Measurements from ENCODE around the gene OR6C68. TPM values are rescaled to one million over a fixed set of nuclear protein-coding genes. Genes with fewer than 3 reads are reported as not detected.
"Not testable (repeated sequence)": the region's sequence is repeated elsewhere in the genome, so short reads cannot be mapped to it uniquely, and the experiment has no call there.

OR6C68 gene
- total and polyA plus RNA-seq, 2 experiments from 2014 or later = not detected

- Histone ChIP-seq H3K36me3 (replicated peaks; ENCODE audit: insufficient read depth, low read depth) (no peaks in the 10 kb centered on the region), H3K4me1 (ENCODE audit: insufficient read depth) (no peaks in the 10 kb centered on the region), H3K79me2 (no peaks in the 10 kb centered on the region), H3K9me2 (replicated peaks; ENCODE audit: insufficient read depth) (no peaks in the 10 kb centered on the region), H3K4me3 (no peak overlapping the region), H2AFZ (no peak overlapping the region), H3K9me3 (ENCODE audit: low read depth) (no peaks in the 10 kb centered on the region), H3K27ac (no peak overlapping the region), H3K4me2 (no peak overlapping the region), H3K27me3 (no peaks in the 10 kb centered on the region), H4K20me1 (ENCODE audit: insufficient read depth, poor library complexity, severe bottlenecking) (no peaks in the 10 kb centered on the region)
- DNase-seq (ENCODE audit: low spot score) = peak; percentile 12
- WGBS (ENCODE audit: low lambda C conversion rate, missing lambda C conversion rate) = 86% methylated on average over 5 of the region's 5 CpGs
- TF ChIP-seq EZH2 (IDR thresholded peaks at IDR 0.05; ENCODE audit: borderline replicate concordance) (no peak), CTCF (IDR thresholded peaks at IDR 0.05; ENCODE audit: poor library complexity) (peak; percentile 40), EZH2phosphoT487 (IDR thresholded peaks at IDR 0.05; ENCODE audit: low read depth, severe bottlenecking, unreplicated experiment) (no peak)
These were observed 45.9 kb upstream of the OR6C68 start for GRCh38 chr12:55446326-55446725.

- H3K9me2 ChIP-seq (replicated peaks; ENCODE audit: insufficient read depth) = no peaks in the 10 kb centered on the region
- H3K27me3 ChIP-seq = no peaks in the 10 kb centered on the region
- H2AFZ ChIP-seq = no peak overlapping the region
- H3K4me3 ChIP-seq = no peak overlapping the region
- no peak for DNase-seq (ENCODE audit: low spot score)
- no peaks in the 10 kb centered on the region for H3K79me2 ChIP-seq
- H3K4me1 ChIP-seq (ENCODE audit: insufficient read depth) = no peaks in the 10 kb centered on the region
- no peaks in the 10 kb centered on the region for H3K36me3 ChIP-seq (replicated peaks; ENCODE audit: insufficient read depth, low read depth)
- no peak overlapping the region for H3K27ac ChIP-seq
- no peaks in the 10 kb centered on the region for H4K20me1 ChIP-seq (ENCODE audit: insufficient read depth, poor library complexity, severe bottlenecking)
- H3K4me2 ChIP-seq = no peak overlapping the region
- TF ChIP-seq EZH2phosphoT487 (IDR thresholded peaks at IDR 0.05; ENCODE audit: low read depth, severe bottlenecking, unreplicated experiment) (no peak), EZH2 (IDR thresholded peaks at IDR 0.05; ENCODE audit: borderline replicate concordance) (no peak), CTCF (IDR thresholded peaks at IDR 0.05; ENCODE audit: poor library complexity) (no peak)
- no peaks in the 10 kb centered on the region for H3K9me3 ChIP-seq (ENCODE audit: low read depth)
These were observed 43.4 kb upstream of the OR6C68 start for GRCh38 chr12:55448825-55449224.

GRCh38 chr12:55464926-55465325, 27.3 kb upstream of the OR6C68 start:
- H3K9me2 ChIP-seq (replicated peaks; ENCODE audit: insufficient read depth); H2AFZ ChIP-seq; H3K4me3 ChIP-seq; H3K79me2 ChIP-seq; H3K27ac ChIP-seq; H3K4me1 ChIP-seq (ENCODE audit: insufficient read depth); H3K36me3 ChIP-seq (replicated peaks; ENCODE audit: insufficient read depth, low read depth); H3K27me3 ChIP-seq; H4K20me1 ChIP-seq (ENCODE audit: insufficient read depth, poor library complexity, severe bottlenecking); H3K4me2 ChIP-seq; DNase-seq (ENCODE audit: low spot score); H3K9me3 ChIP-seq (ENCODE audit: low read depth): not testable (repeated sequence)
- 92% methylated on average over 1 of the region's 1 CpG for WGBS (ENCODE audit: low lambda C conversion rate, missing lambda C conversion rate)

GRCh38 chr12:55467836-55468235, 24.3 kb upstream of the OR6C68 start:
- no peak overlapping the region for H3K4me3 ChIP-seq
- H3K79me2 ChIP-seq = no peaks in the 10 kb centered on the region
- H3K36me3 ChIP-seq (replicated peaks; ENCODE audit: insufficient read depth, low read depth) = no peaks in the 10 kb centered on the region
- H3K4me1 ChIP-seq (ENCODE audit: insufficient read depth) = no peaks in the 10 kb centered on the region
- no peaks in the 10 kb centered on the region for H3K9me2 ChIP-seq (replicated peaks; ENCODE audit: insufficient read depth)
- no peak for TF ChIP-seq EZH2 (IDR thresholded peaks at IDR 0.05; ENCODE audit: borderline replicate concordance)
- no peak for TF ChIP-seq EZH2phosphoT487 (IDR thresholded peaks at IDR 0.05; ENCODE audit: low read depth, severe bottlenecking, unreplicated experiment)
- no peak for TF ChIP-seq CTCF (IDR thresholded peaks at IDR 0.05; ENCODE audit: poor library complexity)
- WGBS (ENCODE audit: low lambda C conversion rate, missing lambda C conversion rate) = 80% methylated on average over 2 of the region's 2 CpGs
- H3K27me3 ChIP-seq = no peaks in the 10 kb centered on the region
- H3K9me3 ChIP-seq (ENCODE audit: low read depth) = no peaks in the 10 kb centered on the region
- no peak for DNase-seq (ENCODE audit: low spot score)
- H3K27ac ChIP-seq = no peak overlapping the region
- no peak overlapping the region for H3K4me2 ChIP-seq
- H4K20me1 ChIP-seq (ENCODE audit: insufficient read depth, poor library complexity, severe bottlenecking) = no peaks in the 10 kb centered on the region
- H2AFZ ChIP-seq = no peak overlapping the region

Measured in hepatocyte (in vitro differentiated cells).